IMR-90 (cell line): ENCODE data around the gene LILRB2. TPM values are rescaled to one million over a fixed set of nuclear protein-coding genes. Genes with fewer than 3 reads are reported as not detected.

Source experiments
- ATAC-seq: fragments of 200-7000 bp; cut with Tn5 transposase; 2 replicates; pipeline ENCODE4 v1.9.1; 2020; ENCODE audit warnings: low read depth, mild to moderate bottlenecking, moderate library complexity
- BruUV-seq: library from RNA; stranded (reverse); fragments of 400-500 nt; replicated peaks from 2 replicates; lab custom pipeline; 2021; lab: Mats Ljungman, UMichigan
- CTCF ChIA-PET: fragments of 300-600 bp; formaldehyde crosslinking; extraction: SDS; loops from one replicate; lab custom pipeline; 2021; ENCODE audit warnings: antibody characterized with exemption; lab: Yijun Ruan, JAX
- POLR2A ChIA-PET: fragments of 300-600 bp; sonication (Branson Sonifier 250); formaldehyde crosslinking; loops from one replicate; lab custom pipeline; 2022; ENCODE audit warnings: antibody characterized with exemption; ENCODE audit not compliant: unreplicated experiment; lab: Charles Lee
- DNase-seq: peaks from one replicate; pipeline ENCODE4 v3.0.0; 2013
- H2AFZ ChIP-seq: replicated peaks from 2 replicates; pipeline ENCODE3; 2013; ENCODE audit warnings: low read length, mild to moderate bottlenecking; ENCODE audit not compliant: poor library complexity
- H2AK5ac ChIP-seq: 2 replicates; pipeline ENCODE4 v1.6.1; 2013; ENCODE audit warnings: low read depth, low read length, inconsistent platforms
- H2AK9ac ChIP-seq: replicated peaks from 2 replicates; pipeline ENCODE3; 2013; ENCODE audit warnings: mild to moderate bottlenecking, low read depth, low read length, moderate library complexity; ENCODE audit not compliant: poor library complexity
- H2BK120ac ChIP-seq: 2 replicates; pipeline ENCODE4 v1.6.1; 2013; ENCODE audit warnings: low read depth, low read length, inconsistent platforms
- H2BK15ac ChIP-seq: 3 replicates; pipeline ENCODE4 v1.6.1; 2013; ENCODE audit warnings: low read depth, low read length, inconsistent platforms
- H2BK20ac ChIP-seq: 2 replicates; pipeline ENCODE4 v1.6.1; 2013; ENCODE audit warnings: low read depth, mild to moderate bottlenecking, inconsistent platforms, low read length, moderate library complexity
- H2BK5ac ChIP-seq: 2 replicates; pipeline ENCODE4 v1.6.1; 2013; ENCODE audit warnings: mild to moderate bottlenecking, low read depth, low read length, inconsistent platforms; ENCODE audit not compliant: poor library complexity, severe bottlenecking
- H3K14ac ChIP-seq: replicated peaks from 2 replicates; pipeline ENCODE4 v1.6.1; 2013; ENCODE audit warnings: low read depth, low read length, inconsistent platforms
- H3K18ac ChIP-seq: 2 replicates; pipeline ENCODE4 v1.6.1; 2013; ENCODE audit warnings: low read depth, low read length, control low read depth
- H3K23ac ChIP-seq: 2 replicates; pipeline ENCODE4 v1.6.1; 2013; ENCODE audit warnings: low read depth, low read length, inconsistent platforms
- H3K27ac ChIP-seq: 2 replicates; pipeline ENCODE4 v1.5.1; 2013; ENCODE audit warnings: mild to moderate bottlenecking, control low read depth, low read length; ENCODE audit not compliant: insufficient read depth
- H3K27me3 ChIP-seq: 2 replicates; pipeline ENCODE4 v1.6.1; 2013; ENCODE audit warnings: low read length; ENCODE audit not compliant: control insufficient read depth, insufficient read depth
- H3K36me3 ChIP-seq: 2 replicates; pipeline ENCODE4 v1.6.1; 2013; ENCODE audit warnings: low read length, mixed read lengths; ENCODE audit not compliant: control insufficient read depth, insufficient read depth
- H3K4ac ChIP-seq: 2 replicates; pipeline ENCODE4 v1.6.1; 2013; ENCODE audit warnings: low read depth, low read length, inconsistent platforms
- H3K4me1 ChIP-seq: 2 replicates; pipeline ENCODE4 v1.6.1; 2013; ENCODE audit warnings: low read length, mixed read lengths; ENCODE audit not compliant: control insufficient read depth, insufficient read depth
- H3K4me2 ChIP-seq: 2 replicates; pipeline ENCODE4 v1.6.1; 2013; ENCODE audit warnings: low read depth, mild to moderate bottlenecking, control low read depth, low read length, moderate library complexity
- H3K4me3 ChIP-seq: 2 replicates; pipeline ENCODE4 v1.5.1; 2013; ENCODE audit warnings: low read depth, mild to moderate bottlenecking, control low read depth, low read length, moderate library complexity; ENCODE audit not compliant: insufficient read depth
- H3K56ac ChIP-seq: 2 replicates; pipeline ENCODE4 v1.6.1; 2013; ENCODE audit warnings: low read length, inconsistent platforms; ENCODE audit not compliant: insufficient read depth; ENCODE audit errors: extremely low read depth
- H3K79me1 ChIP-seq, 2 experiments: 2 replicates each; pipeline ENCODE4 v1.6.1; 2013; ENCODE audit warnings: low read length in 2 of 2, inconsistent platforms in 1 of 2, low read depth in 1 of 2
- H3K9ac ChIP-seq: 2 replicates; pipeline ENCODE4 v1.6.1; 2013; ENCODE audit warnings: low read depth, low read length, control low read depth
- H3K9me1 ChIP-seq: 2 replicates; pipeline ENCODE4 v1.6.1; 2013; ENCODE audit warnings: low read length, inconsistent platforms; ENCODE audit not compliant: insufficient read depth
- H3K9me3 ChIP-seq: 2 replicates; pipeline ENCODE4 v1.6.1; 2013; ENCODE audit warnings: low read length; ENCODE audit not compliant: control insufficient read depth, insufficient read depth
- H4K20me1 ChIP-seq: 2 replicates; pipeline ENCODE4 v1.6.1; 2013; ENCODE audit warnings: low read length, inconsistent platforms; ENCODE audit not compliant: insufficient read depth
- H4K5ac ChIP-seq: 2 replicates; pipeline ENCODE4 v1.6.1; 2013; ENCODE audit warnings: mild to moderate bottlenecking, low read depth, low read length, control low read depth
- H4K8ac ChIP-seq, 2 experiments: 2 replicates each; pipeline ENCODE4 v1.6.1; 2013; ENCODE audit warnings: low read depth in 2 of 2, low read length in 2 of 2, control low read depth in 1 of 2, inconsistent platforms in 1 of 2
- H4K91ac ChIP-seq: 2 replicates; pipeline ENCODE4 v1.6.1; 2013; ENCODE audit warnings: low read depth, low read length, inconsistent platforms; ENCODE audit not compliant: insufficient read depth
- CHD1 ChIP-seq: IDR thresholded peaks from 2 replicates; pipeline ENCODE4 v1.6.1; 2012; ENCODE audit warnings: low read depth, low read length, improper control_type of control experiment
- MXI1 ChIP-seq: IDR thresholded peaks from 2 replicates; pipeline ENCODE4 v1.6.1; 2012; ENCODE audit warnings: low read depth, mild to moderate bottlenecking, low read length, moderate library complexity, borderline replicate concordance
- WGBS, 2 experiments: methylation state at CpG; one replicate each; pipeline versions ENCODE4 v1.1.5 to v1.1.7; 2013; ENCODE audit warnings: missing lambda C conversion rate in 2 of 2; ENCODE audit not compliant: insufficient read length in 1 of 2; ENCODE audit errors: extremely low coverage in 2 of 2; 5-methylcytosine and 5-hydroxymethylcytosine counted together
- dilution Hi-C: fragments of 300-500 bp; cut with HindIII; formaldehyde crosslinking; loops from one replicate; pipeline ENCODE4 v1.14.3; 2018; ENCODE audit warnings: low sequenced_read_pairs; ENCODE audit not compliant: unreplicated experiment
- in situ Hi-C: fragments of 300-500 bp; cut with MboI; formaldehyde crosslinking; loops from 3 replicates; pipeline ENCODE4 v1.14.3; 2019; ENCODE audit warnings: low sequenced_read_pairs, inconsistent platforms, mixed read lengths
- intact Hi-C: fragments of 100-400 bp; cut with micrococcal nuclease; formaldehyde crosslinking; loops from 2 replicates; pipeline ENCODE4 v1.10.0; 2022
- polyA plus RNA-seq, 3 experiments: library from polyadenylated mRNA; depleted of rRNA; stranded (reverse); fragments of >200 nt; gene quantifications; 2 replicates each; pipeline ENCODE4 v1.2.3, GENCODE V29; 2012; ENCODE audit warnings: low replicate concordance in 1 of 3
- total RNA-seq: library from RNA; depleted of rRNA; stranded (reverse); fragments of >200 nt; gene quantifications from 2 replicates; pipeline ENCODE4 v1.2.3, GENCODE V29; 2012

LILRB2 gene
- total and polyA plus RNA-seq, 2 of the 4 experiments (the other 2 are of a cell fraction) = not detected

- 60% methylated on average over 2 of the region's 9 CpGs; no CpG with 5 or more reads in 1 of the 2 experiments for WGBS, 2 experiments
- no peak overlapping the region for H3K9ac ChIP-seq
- no peak for DNase-seq
Observed at GRCh38 chr19:54252243-54252642, 28.7 kb downstream of the LILRB2 start.

More at GRCh38 chr19:54252243-54252642, 28.7 kb downstream of the LILRB2 start:
- no peak overlapping the region for H2AFZ ChIP-seq
- no peaks in the 10 kb centered on the region for H3K9me1 ChIP-seq
- H3K56ac ChIP-seq = no peak overlapping the region
- H4K91ac ChIP-seq = no peak overlapping the region
- H2AK5ac ChIP-seq = no peak overlapping the region
- no peaks in the 10 kb centered on the region for H4K20me1 ChIP-seq
- no peak overlapping the region for H2BK20ac ChIP-seq
- in situ Hi-C loops = no loop called here
- no peak overlapping the region for H2BK120ac ChIP-seq
- H2BK5ac ChIP-seq = no peak overlapping the region
- intact Hi-C loops = no loop called here
- no peak overlapping the region for H3K27ac ChIP-seq
- TF ChIP-seq CHD1 (no peak), MXI1 (no peak)
- H3K36me3 ChIP-seq = no peaks in the 10 kb centered on the region
- H4K8ac ChIP-seq = no peak overlapping the region
- H3K4me3 ChIP-seq = no peak overlapping the region
- H3K9me3 ChIP-seq = no peaks in the 10 kb centered on the region
- no peak overlapping the region for H2AK9ac ChIP-seq
- H3K79me1 ChIP-seq = no peaks in the 10 kb centered on the region
- no peaks in the 10 kb centered on the region for H3K4me1 ChIP-seq
- H2BK15ac ChIP-seq = no peak overlapping the region
- H3K4me2 ChIP-seq = no peak overlapping the region
- ChIA-PET POLR2A (no interaction called here), CTCF (no interaction called here)
- H3K27me3 ChIP-seq = peaks cover 13% of the 10 kb centered on the region
- no peak overlapping the region for H3K23ac ChIP-seq
- H3K18ac ChIP-seq = no peak overlapping the region
- ATAC-seq = no peak
- BruUV-seq = no TSS peak
- H3K14ac ChIP-seq = no peak overlapping the region
- H3K4ac ChIP-seq = no peak overlapping the region
- H4K5ac ChIP-seq = no peak overlapping the region
- dilution Hi-C loops = no loop called here
